Hepatocyte (in vitro differentiated cells): ENCODE results near the gene PLA2G4E.

Experiments used
- EZH2 ChIP-seq: fragments of 200-600 bp; sonication (generic); IDR thresholded peaks from 2 replicates; pipeline ENCODE4 v1.6.1; 2016; ENCODE audit warnings: antibody characterized with exemption, mild to moderate bottlenecking, borderline replicate concordance
- EZH2phosphoT487 ChIP-seq: fragments of 200-600 bp; sonication (generic); IDR thresholded peaks from one replicate; pipeline ENCODE4 v1.6.1; 2018; ENCODE audit warnings: antibody characterized with exemption, mild to moderate bottlenecking, low read depth, moderate library complexity; ENCODE audit not compliant: unreplicated experiment, severe bottlenecking
- TF ChIP-seq, protein P1 (sequence below): fragments of 200-600 bp; sonication (generic); IDR thresholded peaks from 2 replicates; pipeline ENCODE4 v1.5.1; 2016; ENCODE audit warnings: antibody characterized with exemption, mild to moderate bottlenecking; ENCODE audit not compliant: poor library complexity

DNA sequence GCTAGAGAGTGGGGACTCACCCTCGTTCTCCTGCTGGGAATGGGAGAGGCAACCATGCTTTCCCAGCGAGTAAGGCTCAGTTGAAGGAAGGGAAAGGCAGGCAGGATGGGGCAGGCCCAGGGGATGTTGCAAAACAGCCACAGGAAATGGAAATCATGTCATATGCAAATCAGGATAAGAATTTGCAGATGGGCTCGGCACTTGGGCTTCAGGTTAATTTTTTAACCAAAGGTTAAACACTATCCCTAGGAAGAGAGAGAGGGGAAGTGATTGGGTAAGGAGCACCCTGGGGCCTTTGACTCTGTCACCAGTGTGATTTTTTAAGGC is 14.6 kb upstream of the PLA2G4E start:
- TF ChIP-seq, protein P1, sequence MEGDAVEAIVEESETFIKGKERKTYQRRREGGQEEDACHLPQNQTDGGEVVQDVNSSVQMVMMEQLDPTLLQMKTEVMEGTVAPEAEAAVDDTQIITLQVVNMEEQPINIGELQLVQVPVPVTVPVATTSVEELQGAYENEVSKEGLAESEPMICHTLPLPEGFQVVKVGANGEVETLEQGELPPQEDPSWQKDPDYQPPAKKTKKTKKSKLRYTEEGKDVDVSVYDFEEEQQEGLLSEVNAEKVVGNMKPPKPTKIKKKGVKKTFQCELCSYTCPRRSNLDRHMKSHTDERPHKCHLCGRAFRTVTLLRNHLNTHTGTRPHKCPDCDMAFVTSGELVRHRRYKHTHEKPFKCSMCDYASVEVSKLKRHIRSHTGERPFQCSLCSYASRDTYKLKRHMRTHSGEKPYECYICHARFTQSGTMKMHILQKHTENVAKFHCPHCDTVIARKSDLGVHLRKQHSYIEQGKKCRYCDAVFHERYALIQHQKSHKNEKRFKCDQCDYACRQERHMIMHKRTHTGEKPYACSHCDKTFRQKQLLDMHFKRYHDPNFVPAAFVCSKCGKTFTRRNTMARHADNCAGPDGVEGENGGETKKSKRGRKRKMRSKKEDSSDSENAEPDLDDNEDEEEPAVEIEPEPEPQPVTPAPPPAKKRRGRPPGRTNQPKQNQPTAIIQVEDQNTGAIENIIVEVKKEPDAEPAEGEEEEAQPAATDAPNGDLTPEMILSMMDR, result no peak
- TF ChIP-seq EZH2, result no peak
- TF ChIP-seq EZH2phosphoT487, result no peak
